Left renal cortex interstitium (tissue), 4 donors: Measurements from ENCODE around the gene RASSF4. TPM values are rescaled to one million over a fixed set of nuclear protein-coding genes. Genes with fewer than 3 reads are reported as not detected.

ENCODE experiments used
- DNase-seq, 4 donors: peaks; one replicate each; pipeline ENCODE4 v3.0.0-alpha.2; 2013; ENCODE audit warnings: low read depth in 4 of 4, low spot score in 2 of 4, missing footprints in 1 of 4
- polyA plus RNA-seq, 4 donors: library from polyadenylated mRNA; unstranded; fragments of 120-200 nt; gene quantifications; one replicate each; pipeline ENCODE4 v1.2.1, GENCODE V29; 2013; ENCODE audit not compliant: insufficient read length in 4 of 4

Gene RASSF4
- polyA plus RNA-seq, 4 donors = 23.2 to 43.6 (median 29.7) TPM

- no peak for DNase-seq
Observed at GRCh38 chr10:44985175-44985681, 25.6 kb downstream of the RASSF4 start.

DNA sequence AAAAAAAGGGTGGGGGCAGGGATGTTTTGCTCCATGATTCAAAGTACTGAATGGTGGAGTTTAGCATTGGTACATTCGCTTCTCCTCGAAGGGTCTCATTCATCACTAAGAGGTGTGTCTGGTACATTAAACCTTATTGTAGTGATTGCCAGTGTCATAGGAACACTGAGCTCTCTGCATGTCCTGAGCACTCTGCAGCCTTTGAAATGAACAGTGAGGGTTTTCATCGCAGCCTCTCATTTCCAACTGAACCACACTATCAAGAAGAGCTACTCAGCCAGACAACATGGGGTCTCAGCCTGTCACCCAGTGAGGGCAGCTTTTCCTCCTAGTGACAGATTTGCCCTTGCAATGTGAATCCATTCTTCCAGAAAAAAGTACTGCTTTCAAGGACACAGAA lies 26.6 kb downstream of the RASSF4 start:
- no peak for DNase-seq

DNA sequence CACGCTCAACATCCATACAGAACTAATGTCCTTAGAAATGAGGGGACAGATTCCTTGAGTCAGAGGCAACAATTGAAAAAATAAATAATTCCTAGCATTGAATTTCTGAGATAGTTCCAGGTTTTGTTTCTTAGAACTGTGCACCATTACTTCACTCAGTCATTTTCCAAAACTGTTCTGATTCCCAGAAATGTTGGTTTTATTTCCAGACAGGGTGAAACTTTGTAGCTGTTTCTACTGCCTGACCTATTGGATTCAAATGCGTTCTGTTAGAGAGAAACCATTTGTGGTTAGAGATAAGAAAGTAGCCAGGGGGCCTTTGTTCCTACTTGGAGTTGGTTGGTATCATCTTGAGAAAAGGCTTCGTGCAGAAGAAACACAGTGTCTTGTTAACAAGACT lies 27.1 kb downstream of the RASSF4 start:
- DNase-seq = no peak

DNA sequence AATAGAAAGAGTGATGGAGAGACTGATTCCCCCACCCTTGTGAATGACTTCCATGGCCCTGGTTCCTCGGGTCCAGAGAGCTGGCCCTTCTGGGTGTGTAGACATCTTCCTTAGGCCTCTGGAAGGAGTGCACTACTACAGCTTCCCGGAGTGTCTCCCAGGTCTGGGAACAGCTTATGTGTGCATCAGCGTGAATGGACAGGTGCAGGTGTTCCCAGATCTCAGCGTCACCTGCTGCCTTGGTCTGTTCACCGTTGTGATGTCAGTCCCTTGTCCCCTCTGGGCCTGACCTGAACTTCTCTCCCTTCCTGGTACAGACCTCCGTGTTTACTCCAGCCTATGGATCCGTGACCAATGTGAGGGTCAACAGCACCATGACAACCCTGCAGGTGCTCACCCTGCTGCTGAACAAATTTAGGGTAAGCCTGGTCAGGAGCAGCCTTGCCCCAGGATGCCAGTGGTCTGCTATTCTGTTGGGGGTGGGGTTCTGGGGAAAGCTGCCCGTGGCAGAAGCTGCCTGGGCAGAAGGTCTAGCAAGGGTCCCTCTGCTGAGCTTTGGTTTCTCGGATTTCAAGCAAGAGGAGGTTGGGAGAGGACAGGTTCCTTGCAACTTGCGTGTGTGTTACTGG lies 29.5 kb downstream of the RASSF4 start:
- no peak for DNase-seq

GRCh38 chr10:44989597-44990301 lies 30.1 kb downstream of the RASSF4 start:
- no peak for DNase-seq

DNA sequence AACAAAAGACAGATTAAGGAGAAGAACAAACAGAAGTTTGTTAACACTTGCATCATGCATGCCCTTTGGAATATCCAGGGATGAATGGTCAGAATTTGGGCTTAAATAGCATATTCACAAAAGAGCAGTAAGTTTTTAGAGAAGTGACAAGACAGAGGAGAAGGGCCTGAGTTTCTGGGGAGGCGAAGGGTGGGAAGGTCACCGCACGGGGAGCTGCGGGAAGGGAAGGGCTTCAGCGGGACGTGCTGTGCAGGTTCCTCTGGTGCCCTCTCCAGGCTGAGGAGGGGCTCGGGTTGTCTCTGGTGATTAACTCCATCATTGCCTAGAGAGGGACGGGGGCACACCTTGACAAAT lies 30.7 kb downstream of the RASSF4 start:
- no peak for DNase-seq

GRCh38 chr10:44990965-44991364 lies 31.4 kb downstream of the RASSF4 start:
- DNase-seq = no peak

DNA sequence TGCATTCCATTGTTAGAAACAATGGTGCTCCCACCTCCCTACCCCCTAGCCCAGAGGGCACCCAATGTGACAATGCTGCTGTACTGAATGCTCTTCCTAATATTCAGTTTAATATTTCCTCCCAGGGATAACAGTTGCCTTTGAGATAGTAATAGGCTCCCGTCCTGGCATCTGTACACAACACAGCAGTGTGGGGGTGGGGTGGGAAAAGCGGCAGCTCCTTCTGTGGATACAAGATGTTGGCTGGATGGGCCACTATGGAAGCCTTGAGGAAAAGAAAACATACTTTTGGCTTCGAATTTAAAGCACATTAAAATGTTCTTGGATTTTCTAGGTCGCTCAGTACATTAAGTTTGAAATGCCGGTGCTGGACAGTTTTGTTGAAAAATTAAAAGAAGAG lies 32.0 kb downstream of the RASSF4 start:
- no peak for DNase-seq

DNA sequence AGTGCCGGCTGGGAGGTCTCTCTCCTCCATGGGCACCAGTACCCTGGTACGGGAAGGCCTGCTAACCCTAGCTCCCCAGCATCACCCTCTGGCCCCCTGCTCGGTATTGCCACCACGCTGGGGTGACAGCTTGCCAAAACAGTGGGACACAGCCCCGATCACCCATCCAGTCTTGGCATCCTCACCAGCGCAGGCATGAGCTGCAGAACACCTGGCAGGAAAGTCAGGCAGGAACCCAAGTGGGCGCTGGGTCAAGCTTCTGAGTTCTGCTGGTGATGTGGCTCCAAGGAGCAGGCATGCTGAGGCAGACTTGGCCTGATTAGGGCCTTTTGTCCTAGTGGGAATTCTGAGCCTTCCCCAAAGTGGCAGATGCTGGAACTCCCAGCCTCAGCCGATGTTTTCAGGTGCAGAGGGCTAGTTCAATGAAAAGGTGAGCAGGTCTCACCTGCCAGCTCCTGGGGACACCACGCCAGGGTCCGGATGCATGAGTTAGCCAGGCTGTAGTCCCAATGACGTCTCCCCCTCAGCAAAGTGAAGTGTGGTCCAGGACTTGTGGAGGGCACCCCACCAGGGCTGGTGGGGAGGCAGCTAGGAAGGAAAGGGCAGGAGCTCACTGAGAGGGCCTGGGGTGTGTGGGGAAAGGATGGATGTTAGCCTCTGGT lies 32.6 kb downstream of the RASSF4 start:
- no peak for DNase-seq

- DNase-seq = no peak
Observed at GRCh38 chr10:44992732-44993225, 33.2 kb downstream of the RASSF4 start.

DNA sequence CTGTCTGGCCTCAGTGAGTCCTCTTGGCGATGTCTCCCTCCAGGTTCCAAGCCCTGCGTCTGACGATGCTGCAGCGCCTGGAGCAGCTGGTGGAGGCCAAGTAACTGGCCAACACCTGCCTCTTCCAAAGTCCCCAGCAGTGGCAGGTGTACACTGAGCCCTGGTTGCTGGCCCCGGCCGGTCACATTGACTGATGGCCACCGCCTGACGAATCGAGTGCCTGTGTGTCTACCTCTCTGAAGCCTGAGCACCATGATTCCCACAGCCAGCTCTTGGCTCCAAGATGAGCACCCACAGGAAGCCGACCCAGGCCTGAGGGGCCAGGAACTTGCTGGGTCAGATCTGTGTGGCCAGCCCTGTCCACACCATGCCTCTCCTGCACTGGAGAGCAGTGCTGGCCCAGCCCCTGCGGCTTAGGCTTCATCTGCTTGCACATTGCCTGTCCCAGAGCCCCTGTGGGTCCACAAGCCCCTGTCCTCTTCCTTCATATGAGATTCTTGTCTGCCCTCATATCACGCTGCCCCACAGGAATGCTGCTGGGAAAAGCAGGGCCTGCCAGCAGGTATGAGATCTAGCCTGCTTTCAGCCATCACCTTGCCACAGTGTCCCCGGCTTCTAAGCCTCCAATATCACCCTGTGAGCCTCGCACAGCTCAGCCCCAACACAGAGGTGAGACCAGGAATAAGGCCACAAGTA lies 33.8 kb downstream of the RASSF4 start:
- no peak for DNase-seq

GRCh38 chr10:44993922-44994751 lies 34.5 kb downstream of the RASSF4 start:
- DNase-seq = no peak

DNA sequence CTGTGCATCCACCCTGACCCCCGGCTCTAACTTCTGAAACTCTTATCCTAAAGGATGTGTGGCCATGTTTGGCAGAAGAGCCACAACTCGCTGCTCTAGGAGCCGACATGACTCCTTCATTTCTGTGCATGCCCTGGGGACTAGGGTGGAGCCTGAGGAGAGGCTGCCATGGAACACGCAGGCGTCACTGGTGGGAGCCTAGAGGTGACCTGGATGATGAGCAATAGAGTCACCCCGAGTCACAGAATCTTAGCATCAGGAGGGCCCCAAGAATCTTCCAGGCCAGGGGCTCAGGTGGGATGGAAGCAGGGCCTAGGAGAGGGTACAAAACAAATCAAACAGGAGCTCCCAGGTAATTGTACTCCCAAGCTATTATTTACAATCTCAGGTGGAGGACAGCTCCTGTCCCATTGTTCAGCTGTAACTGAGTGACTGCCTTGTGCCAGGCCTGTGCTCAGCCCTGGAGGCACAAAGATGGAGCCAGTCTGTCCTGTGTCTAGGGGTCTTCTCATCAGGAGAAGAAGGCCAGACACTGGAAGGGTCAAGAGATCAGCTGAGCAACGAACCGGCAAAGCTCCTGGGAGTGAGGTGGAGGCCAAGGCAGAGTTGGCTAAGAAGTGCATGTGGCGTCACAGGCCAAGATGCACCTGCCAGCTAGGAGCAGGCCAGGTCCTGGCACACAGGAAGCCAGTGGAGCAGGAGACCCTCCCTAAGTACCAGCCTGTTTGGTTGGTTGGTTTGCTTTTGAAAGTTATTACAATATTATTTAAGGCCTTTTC lies 35.3 kb downstream of the RASSF4 start:
- no peak for DNase-seq

GRCh38 chr10:44995581-44995913 lies 35.9 kb downstream of the RASSF4 start:
- DNase-seq = no peak

DNA sequence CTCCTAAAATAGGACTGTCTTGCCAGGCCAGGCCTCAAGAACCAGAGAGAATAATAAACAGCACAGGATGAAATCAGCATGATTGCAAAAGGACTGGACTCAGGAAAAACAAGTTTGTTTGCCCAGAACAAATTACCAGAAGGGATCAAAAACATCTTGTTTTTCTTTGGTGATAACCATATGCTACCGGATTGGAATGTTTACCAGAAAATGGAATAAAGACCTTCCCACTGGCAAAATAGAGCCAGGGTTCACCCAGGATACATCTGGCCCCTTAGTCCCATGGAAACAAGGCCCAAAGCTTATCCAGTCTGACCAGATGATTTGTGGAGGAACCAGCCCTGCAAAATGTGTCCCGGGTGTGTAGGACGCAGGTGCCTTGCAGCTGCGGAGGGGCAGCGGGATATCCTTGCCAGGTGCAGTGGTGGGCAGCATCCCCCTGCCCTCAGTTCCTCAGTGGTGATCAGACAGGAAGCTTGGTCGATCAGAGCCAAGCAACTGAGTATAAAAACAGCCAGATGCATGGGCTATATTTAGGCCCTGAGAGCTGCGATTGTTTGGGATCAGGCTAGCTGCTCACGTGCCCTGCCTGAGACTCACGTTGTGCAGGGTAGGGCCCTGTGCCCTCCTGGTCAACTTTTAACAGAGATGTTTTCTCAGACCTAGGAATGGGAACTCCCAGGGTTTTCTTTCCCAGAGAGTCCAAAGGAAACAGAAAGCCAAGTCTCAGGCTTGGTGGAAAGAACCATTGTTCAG lies 36.5 kb downstream of the RASSF4 start:
- DNase-seq = no peak

- no peak for DNase-seq
Observed at GRCh38 chr10:44997105-44997748, 37.6 kb downstream of the RASSF4 start.

DNA sequence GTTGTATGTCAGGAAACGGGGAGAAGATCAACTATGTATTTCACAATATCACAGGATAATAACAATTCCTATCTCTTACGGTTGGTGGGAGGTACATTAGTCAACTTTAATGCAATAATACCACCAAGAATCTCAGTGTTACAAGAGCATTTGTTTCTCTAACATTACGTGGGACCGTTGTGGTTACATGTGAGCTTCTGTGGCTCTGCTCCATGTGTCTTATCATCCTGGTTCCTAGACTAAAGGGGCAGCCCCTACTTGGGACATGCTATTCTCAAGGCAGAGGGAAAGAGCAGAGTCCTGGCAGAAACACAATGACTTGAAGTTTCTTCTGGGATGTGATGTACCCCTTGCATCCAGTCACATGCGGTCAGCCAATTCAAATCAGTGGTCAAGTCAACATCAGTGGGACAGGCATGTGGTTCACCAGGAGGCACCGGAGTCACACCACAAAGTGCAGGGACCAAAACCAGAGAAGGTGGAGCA lies 38.6 kb downstream of the RASSF4 start:
- DNase-seq = no peak

GRCh38 chr10:45000138-45000751 lies 40.6 kb downstream of the RASSF4 start:
- peak in 1 of 4 donors; percentile 28 for DNase-seq
